Left lung (tissue), 10 donors: Measurements from ENCODE around the gene OR10T2. TPM values are rescaled to one million over a fixed set of nuclear protein-coding genes. Genes with fewer than 3 reads are reported as not detected.

ENCODE experiments used
- ATAC-seq: fragments of 200-7000 bp; cut with Tn5 transposase; one replicate; pipeline ENCODE4 v1.9.1; 2020; ENCODE audit warnings: moderate library complexity
- DNase-seq, 4 donors: peaks; one replicate each; pipeline ENCODE4 v3.0.0-alpha.2; 2013 to 2020
- H3K27ac ChIP-seq, 2 donors: fragments of 200-600 bp; sonication (generic) in 1 of 2; one replicate each; pipeline versions ENCODE4 v1.5.0 to v1.8.0; 2020 to 2021
- H3K27me3 ChIP-seq, 2 donors: fragments of 200-600 bp; sonication (generic) in 1 of 2; one replicate each; pipeline versions ENCODE4 v1.5.0 to v1.8.0; 2020 to 2021
- H3K36me3 ChIP-seq, 2 donors: fragments of 200-600 bp; sonication (generic) in 1 of 2; one replicate each; pipeline versions ENCODE4 v1.5.0 to v1.8.0; 2020 to 2021
- H3K4me1 ChIP-seq, 2 donors: fragments of 200-600 bp; one replicate each; pipeline ENCODE4 v1.8.0; 2021
- H3K4me3 ChIP-seq, 2 donors: fragments of 200-600 bp; sonication (generic) in 1 of 2; one replicate each; pipeline versions ENCODE4 v1.5.0 to v1.8.0; 2020 to 2021; ENCODE audit warnings: mild to moderate bottlenecking in 1 of 2
- H3K9me3 ChIP-seq, 2 donors: fragments of 200-600 bp; sonication (generic) in 1 of 2; one replicate each; pipeline versions ENCODE4 v1.5.0 to v1.8.0; 2020 to 2021
- intact Hi-C, 2 donors: fragments of 100-400 bp; cut with DNase I; formaldehyde crosslinking; loops; one replicate each; pipeline versions ENCODE4 v1.11.2 to v1.14.2; 2022
- polyA plus RNA-seq, 6 donors: library from polyadenylated mRNA; unstranded; fragments of 120-200 nt; gene quantifications; one replicate each; pipeline ENCODE4 v1.2.1, GENCODE V29; 2013; ENCODE audit not compliant: insufficient read length in 6 of 6
- total RNA-seq, 2 donors: library from RNA; stranded (reverse); fragmentation: NEBNext Ultra II Directional; extraction: Animal tissue kit (Norgen Biotek cat#: 25700); gene quantifications; one replicate each; pipeline ENCODE4 v1.2.1, GENCODE V29; 2021
- TF ChIP-seq, protein P1 (sequence below), 2 donors: fragments of 200-600 bp; sonication (generic) in 1 of 2; IDR thresholded peaks; one replicate each; pipeline versions ENCODE4 v1.5.0 to v1.8.0; 2021; ENCODE audit warnings: antibody characterized with exemption in 2 of 2
- donor health status: DM: no; HTN: yes; CAD: no.
- donor health status: DM: no; HTN: no; CAD: no.

The OR10T2 gene
- total and polyA plus RNA-seq, 8 donors, result not detected

GRCh38 chr1:158425027-158425426 lies 25.8 kb upstream of the OR10T2 start:
- Histone ChIP-seq H3K4me3 (no peak overlapping the region), H3K27ac (no peak overlapping the region), H3K4me1 (peaks cover 0 to 5% of the 10 kb centered on the region in 2 donors), H3K36me3 (no peaks in the 10 kb centered on the region), H3K27me3 (no peaks in the 10 kb centered on the region), H3K9me3 (peaks cover 0 to 8% of the 10 kb centered on the region in 2 donors)
- intact Hi-C loops, result no loop called here
- ATAC-seq, result no peak
- no peak for DNase-seq
- TF ChIP-seq, protein P1, sequence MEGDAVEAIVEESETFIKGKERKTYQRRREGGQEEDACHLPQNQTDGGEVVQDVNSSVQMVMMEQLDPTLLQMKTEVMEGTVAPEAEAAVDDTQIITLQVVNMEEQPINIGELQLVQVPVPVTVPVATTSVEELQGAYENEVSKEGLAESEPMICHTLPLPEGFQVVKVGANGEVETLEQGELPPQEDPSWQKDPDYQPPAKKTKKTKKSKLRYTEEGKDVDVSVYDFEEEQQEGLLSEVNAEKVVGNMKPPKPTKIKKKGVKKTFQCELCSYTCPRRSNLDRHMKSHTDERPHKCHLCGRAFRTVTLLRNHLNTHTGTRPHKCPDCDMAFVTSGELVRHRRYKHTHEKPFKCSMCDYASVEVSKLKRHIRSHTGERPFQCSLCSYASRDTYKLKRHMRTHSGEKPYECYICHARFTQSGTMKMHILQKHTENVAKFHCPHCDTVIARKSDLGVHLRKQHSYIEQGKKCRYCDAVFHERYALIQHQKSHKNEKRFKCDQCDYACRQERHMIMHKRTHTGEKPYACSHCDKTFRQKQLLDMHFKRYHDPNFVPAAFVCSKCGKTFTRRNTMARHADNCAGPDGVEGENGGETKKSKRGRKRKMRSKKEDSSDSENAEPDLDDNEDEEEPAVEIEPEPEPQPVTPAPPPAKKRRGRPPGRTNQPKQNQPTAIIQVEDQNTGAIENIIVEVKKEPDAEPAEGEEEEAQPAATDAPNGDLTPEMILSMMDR (IDR thresholded peaks at IDR 0.05), result no peak

- Histone ChIP-seq H3K27ac (no peak overlapping the region), H3K27me3 (no peaks in the 10 kb centered on the region), H3K4me3 (no peak overlapping the region), H3K4me1 (no peaks in the 10 kb centered on the region), H3K9me3 (peaks cover 0 to 1% of the 10 kb centered on the region in 2 donors), H3K36me3 (no peaks in the 10 kb centered on the region)
- DNase-seq (no peak), ATAC-seq (no peak)
- intact Hi-C loops, result no loop called here
- TF ChIP-seq, protein P1 (IDR thresholded peaks at IDR 0.05), result no peak
Observed at GRCh38 chr1:158422212-158422611, 22.9 kb upstream of the OR10T2 start.

DNA sequence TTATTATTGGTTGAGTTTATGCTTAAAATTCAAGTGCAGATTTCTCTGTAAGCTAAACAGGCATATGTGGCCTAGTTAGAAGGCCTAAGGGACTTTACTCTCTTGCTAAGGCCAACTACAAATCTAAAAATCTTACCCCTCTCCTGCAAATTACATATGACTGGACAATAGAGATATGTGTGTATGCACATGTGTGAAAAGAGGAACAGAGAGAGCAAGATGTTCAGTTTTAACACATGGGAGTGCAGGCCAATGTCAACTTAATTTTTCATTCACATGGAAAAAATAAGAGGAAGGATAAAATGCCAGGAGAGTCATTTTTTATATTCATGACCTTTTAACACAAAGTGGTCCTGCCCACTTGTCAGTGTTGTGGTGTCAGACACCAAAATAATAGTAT lies 18.3 kb upstream of the OR10T2 start:
- H3K4me3 ChIP-seq, result no peak overlapping the region
- no peaks in the 10 kb centered on the region for H3K27me3 ChIP-seq
- ATAC-seq, result no peak
- TF ChIP-seq, protein P1 (IDR thresholded peaks at IDR 0.05), result no peak
- no peaks in the 10 kb centered on the region for H3K9me3 ChIP-seq
- intact Hi-C loops, result no loop called here
- H3K36me3 ChIP-seq, result no peaks in the 10 kb centered on the region
- no peak overlapping the region for H3K27ac ChIP-seq
- no peaks in the 10 kb centered on the region for H3K4me1 ChIP-seq
- no peak for DNase-seq

DNA sequence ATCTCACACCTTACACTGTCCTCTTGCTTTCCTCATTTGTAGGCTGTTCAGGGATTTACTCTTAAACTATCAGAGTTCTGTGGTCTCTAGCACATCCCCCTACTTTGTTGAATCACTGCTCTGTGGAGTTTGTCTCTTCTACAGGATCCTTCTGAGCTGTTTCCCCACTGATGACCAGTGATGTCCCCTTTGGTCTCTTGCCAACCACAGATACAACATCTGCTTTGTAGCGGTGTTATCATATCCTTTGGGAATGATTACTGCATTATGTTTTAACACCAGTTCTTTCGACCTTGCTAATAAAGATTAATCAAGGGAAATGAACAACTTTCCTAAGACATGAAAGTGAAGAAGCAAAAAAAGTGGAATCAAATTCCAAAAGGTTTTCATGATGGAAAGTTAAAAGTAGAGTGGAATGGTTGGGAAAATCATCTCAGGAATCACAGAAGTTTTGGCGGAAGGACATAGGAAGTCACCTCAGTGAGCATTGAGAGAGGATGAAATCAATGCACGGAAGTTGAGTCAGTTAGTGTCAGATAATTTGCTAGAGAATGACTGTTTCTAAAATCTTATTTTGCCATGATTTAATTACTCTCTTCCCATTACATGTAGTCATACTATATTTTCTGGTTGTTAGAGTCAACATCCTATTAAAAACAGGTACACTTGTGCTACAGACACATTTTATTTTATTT lies 15.5 kb upstream of the OR10T2 start:
- Histone ChIP-seq H3K27me3 (no peaks in the 10 kb centered on the region), H3K4me1 (no peaks in the 10 kb centered on the region), H3K9me3 (no peaks in the 10 kb centered on the region), H3K36me3 (no peaks in the 10 kb centered on the region), H3K27ac (no peak overlapping the region), H3K4me3 (no peak overlapping the region)
- intact Hi-C loops, result no loop called here
- ATAC-seq (no peak), DNase-seq (no peak)
- TF ChIP-seq, protein P1 (IDR thresholded peaks at IDR 0.05), result no peak

DNA sequence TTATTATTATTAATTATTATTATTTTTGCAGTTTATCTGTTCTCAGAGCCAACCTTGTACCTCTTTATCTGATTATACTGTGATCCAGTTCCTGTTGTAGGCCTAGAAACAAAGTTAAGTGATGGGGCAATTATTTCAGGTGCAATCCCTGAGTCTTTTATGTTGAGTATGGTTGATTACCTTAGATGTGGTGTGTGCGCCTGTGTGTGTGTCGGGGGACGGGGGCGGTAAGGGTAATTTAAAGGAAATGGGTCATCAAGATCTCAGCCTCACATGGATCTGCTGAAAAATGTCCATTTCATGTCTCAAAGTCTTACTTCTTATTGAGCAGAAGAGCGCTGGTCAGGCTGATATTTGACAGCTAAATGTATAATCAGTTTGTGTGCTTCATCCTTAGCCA lies 7.8 kb upstream of the OR10T2 start:
- DNase-seq (no peak), ATAC-seq (no peak)
- Histone ChIP-seq H3K4me3 (no peak overlapping the region), H3K9me3 (no peaks in the 10 kb centered on the region), H3K27ac (no peak overlapping the region), H3K36me3 (no peaks in the 10 kb centered on the region), H3K4me1 (no peaks in the 10 kb centered on the region), H3K27me3 (no peaks in the 10 kb centered on the region)
- TF ChIP-seq, protein P1 (IDR thresholded peaks at IDR 0.05), result no peak
- intact Hi-C loops, result no loop called here
